Measurements from ENCODE around the gene ASIC2.

ASIC2 gene

DNA sequence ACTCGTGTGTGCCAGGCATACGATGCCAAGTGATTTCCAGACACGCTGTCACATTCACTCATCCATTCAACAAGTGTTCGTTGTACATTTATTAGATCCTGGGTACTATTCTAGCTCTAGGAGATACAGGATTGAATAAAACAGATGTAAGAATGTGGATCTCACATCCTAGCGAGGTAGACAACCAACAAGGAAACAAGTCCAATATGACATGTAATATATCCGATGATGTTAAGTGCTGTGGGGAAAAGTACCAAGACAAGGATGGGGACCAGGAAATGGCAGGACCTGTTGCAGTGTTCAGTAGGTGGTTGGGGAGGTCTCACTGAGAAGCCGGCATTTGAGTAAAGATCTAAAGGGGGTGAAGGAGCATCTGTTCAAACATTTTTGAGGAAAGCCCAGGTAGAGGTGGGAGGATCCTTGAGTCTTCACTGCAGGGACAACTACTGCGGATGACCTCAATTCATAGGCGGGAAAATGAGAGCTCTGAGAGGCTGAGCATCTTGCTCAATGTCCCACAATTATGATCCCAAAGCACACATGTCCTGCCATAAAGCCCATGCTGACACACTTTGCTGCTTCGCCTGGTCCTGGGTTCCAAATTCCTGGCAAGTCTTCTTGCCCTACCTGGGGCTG is 129.4 kb downstream of the ASIC2 start:
- Histone ChIP-seq H3K4me3 (replicated peaks; ENCODE audit: insufficient read depth, low read length) (no peak overlapping the region), H3K27ac (replicated peaks) (no peak overlapping the region), H3K27me3 (ENCODE audit: insufficient read depth, poor library complexity, severe bottlenecking) (no peaks in the 10 kb centered on the region)
- TF ChIP-seq, protein P1, sequence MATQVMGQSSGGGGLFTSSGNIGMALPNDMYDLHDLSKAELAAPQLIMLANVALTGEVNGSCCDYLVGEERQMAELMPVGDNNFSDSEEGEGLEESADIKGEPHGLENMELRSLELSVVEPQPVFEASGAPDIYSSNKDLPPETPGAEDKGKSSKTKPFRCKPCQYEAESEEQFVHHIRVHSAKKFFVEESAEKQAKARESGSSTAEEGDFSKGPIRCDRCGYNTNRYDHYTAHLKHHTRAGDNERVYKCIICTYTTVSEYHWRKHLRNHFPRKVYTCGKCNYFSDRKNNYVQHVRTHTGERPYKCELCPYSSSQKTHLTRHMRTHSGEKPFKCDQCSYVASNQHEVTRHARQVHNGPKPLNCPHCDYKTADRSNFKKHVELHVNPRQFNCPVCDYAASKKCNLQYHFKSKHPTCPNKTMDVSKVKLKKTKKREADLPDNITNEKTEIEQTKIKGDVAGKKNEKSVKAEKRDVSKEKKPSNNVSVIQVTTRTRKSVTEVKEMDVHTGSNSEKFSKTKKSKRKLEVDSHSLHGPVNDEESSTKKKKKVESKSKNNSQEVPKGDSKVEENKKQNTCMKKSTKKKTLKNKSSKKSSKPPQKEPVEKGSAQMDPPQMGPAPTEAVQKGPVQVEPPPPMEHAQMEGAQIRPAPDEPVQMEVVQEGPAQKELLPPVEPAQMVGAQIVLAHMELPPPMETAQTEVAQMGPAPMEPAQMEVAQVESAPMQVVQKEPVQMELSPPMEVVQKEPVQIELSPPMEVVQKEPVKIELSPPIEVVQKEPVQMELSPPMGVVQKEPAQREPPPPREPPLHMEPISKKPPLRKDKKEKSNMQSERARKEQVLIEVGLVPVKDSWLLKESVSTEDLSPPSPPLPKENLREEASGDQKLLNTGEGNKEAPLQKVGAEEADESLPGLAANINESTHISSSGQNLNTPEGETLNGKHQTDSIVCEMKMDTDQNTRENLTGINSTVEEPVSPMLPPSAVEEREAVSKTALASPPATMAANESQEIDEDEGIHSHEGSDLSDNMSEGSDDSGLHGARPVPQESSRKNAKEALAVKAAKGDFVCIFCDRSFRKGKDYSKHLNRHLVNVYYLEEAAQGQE (IDR thresholded peaks at IDR 0.05; ENCODE audit: insufficient replicate concordance, low read depth), result no peak
- TF ChIP-seq GABPA (IDR thresholded peaks at IDR 0.05; ENCODE audit: low read depth), result no peak
- TF ChIP-seq POLR2AphosphoS5 (IDR thresholded peaks at IDR 0.05; ENCODE audit: low read depth), result no peak
- no peak for TF ChIP-seq SPI1 (IDR thresholded peaks at IDR 0.05; ENCODE audit: borderline replicate concordance, low read depth)
- TF ChIP-seq, protein P2, sequence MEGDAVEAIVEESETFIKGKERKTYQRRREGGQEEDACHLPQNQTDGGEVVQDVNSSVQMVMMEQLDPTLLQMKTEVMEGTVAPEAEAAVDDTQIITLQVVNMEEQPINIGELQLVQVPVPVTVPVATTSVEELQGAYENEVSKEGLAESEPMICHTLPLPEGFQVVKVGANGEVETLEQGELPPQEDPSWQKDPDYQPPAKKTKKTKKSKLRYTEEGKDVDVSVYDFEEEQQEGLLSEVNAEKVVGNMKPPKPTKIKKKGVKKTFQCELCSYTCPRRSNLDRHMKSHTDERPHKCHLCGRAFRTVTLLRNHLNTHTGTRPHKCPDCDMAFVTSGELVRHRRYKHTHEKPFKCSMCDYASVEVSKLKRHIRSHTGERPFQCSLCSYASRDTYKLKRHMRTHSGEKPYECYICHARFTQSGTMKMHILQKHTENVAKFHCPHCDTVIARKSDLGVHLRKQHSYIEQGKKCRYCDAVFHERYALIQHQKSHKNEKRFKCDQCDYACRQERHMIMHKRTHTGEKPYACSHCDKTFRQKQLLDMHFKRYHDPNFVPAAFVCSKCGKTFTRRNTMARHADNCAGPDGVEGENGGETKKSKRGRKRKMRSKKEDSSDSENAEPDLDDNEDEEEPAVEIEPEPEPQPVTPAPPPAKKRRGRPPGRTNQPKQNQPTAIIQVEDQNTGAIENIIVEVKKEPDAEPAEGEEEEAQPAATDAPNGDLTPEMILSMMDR (IDR thresholded peaks at IDR 0.05; ENCODE audit: insufficient read depth, low read length), result no peak
- no peak for DNase-seq (ENCODE audit: low read depth in 1 of 2, low spot score in 1 of 2)

DNA sequence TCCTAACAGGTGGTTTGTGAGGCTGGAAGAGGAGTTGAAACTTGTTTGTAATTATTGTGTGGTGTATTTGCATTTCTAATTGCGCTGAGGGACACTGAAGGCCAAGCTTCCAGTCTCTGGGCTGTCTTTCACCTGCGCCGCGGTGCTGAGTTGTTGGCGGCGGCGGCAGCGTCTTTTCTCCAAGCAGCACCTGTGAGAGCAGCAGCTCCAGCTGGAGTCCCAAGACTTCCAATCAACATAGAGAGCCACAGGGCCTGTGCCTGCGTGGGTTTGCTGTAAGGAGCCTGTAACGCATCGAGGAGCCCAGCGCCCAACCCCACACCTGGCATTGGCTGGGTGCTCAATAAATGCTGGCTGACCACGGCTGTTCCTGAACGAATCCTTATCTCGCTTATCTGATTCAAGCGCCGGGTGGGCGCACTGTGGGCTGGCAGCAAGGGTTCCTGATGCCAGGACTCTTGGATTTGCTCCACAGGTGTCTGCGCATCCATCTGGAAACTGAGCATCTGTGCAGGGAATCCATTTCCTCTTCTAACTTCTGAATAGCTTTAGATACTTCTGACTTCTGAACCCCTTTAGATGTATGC is 138.1 kb downstream of the ASIC2 start:
- no peak for DNase-seq (ENCODE audit: low read depth in 1 of 2, low spot score in 1 of 2)
- H3K27ac ChIP-seq (replicated peaks), result no peak overlapping the region
- no peaks in the 10 kb centered on the region for H3K27me3 ChIP-seq (ENCODE audit: insufficient read depth, poor library complexity, severe bottlenecking)
- TF ChIP-seq GABPA (IDR thresholded peaks at IDR 0.05; ENCODE audit: low read depth) (no peak), SPI1 (IDR thresholded peaks at IDR 0.05; ENCODE audit: borderline replicate concordance, low read depth) (no peak), POLR2AphosphoS5 (IDR thresholded peaks at IDR 0.05; ENCODE audit: low read depth) (no peak)
- TF ChIP-seq, protein P2 (IDR thresholded peaks at IDR 0.05; ENCODE audit: insufficient read depth, low read length), result no peak
- TF ChIP-seq, protein P1 (IDR thresholded peaks at IDR 0.05; ENCODE audit: insufficient replicate concordance, low read depth), result no peak
- H3K4me3 ChIP-seq (replicated peaks; ENCODE audit: insufficient read depth, low read length), result no peak overlapping the region

DNA sequence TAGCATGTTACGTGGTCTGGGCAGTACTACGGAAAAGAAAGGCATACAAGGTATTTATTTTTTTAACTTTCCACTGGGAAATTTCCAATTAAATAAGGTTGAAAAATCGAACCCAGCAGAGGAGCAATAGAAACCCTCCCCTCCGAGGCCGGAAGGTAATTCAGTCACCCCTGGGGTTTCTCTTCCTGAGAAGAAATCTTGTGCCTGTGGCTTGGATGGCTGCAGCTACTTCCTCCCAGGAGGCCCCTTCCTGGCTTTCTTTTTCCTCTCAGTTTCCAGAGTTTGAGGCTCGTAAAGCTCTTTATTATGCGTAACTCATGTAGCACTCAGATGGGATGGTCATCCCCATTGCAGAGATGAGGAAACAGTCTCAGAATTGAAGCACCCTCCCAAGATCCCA is 140.3 kb downstream of the ASIC2 start:
- TF ChIP-seq GABPA (IDR thresholded peaks at IDR 0.05; ENCODE audit: low read depth) (no peak), SPI1 (IDR thresholded peaks at IDR 0.05; ENCODE audit: borderline replicate concordance, low read depth) (no peak), POLR2AphosphoS5 (IDR thresholded peaks at IDR 0.05; ENCODE audit: low read depth) (no peak)
- TF ChIP-seq, protein P1 (IDR thresholded peaks at IDR 0.05; ENCODE audit: insufficient replicate concordance, low read depth), result no peak
- TF ChIP-seq, protein P2 (IDR thresholded peaks at IDR 0.05; ENCODE audit: insufficient read depth, low read length), result no peak
- no peak for DNase-seq (ENCODE audit: low read depth in 1 of 2, low spot score in 1 of 2)
- Histone ChIP-seq H3K27me3 (ENCODE audit: insufficient read depth, poor library complexity, severe bottlenecking) (peaks cover 3% of the 10 kb centered on the region), H3K4me3 (replicated peaks; ENCODE audit: insufficient read depth, low read length) (no peak overlapping the region), H3K27ac (replicated peaks) (no peak overlapping the region)

Measured in HL-60 (cell line).